ENCODE results near the gene TRPC4AP.

The TRPC4AP gene

GRCh38 chr20:34967421-34967820 lies 125.2 kb downstream of the TRPC4AP start:
- no peak for DNase-seq

DNA sequence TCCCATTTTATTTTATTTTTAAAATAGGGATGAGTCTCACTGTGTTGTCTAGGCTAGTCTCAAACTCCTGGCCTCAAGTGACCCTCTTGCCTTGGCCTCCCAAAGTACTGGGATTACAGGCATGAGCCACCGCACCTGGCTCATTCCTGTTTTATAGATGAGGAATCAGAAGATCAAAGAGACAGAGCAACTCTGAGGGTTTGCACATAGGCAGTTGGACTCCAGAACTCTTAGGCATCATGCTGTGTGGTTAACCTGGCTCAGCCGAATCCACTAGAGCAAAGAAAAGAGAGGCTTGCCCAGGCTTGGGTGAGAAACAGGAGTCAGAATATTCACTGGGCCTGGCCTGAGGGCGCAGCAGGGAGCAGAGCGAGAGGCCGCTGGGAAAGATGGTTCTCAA lies 127.6 kb downstream of the TRPC4AP start:
- no peak for DNase-seq

DNA sequence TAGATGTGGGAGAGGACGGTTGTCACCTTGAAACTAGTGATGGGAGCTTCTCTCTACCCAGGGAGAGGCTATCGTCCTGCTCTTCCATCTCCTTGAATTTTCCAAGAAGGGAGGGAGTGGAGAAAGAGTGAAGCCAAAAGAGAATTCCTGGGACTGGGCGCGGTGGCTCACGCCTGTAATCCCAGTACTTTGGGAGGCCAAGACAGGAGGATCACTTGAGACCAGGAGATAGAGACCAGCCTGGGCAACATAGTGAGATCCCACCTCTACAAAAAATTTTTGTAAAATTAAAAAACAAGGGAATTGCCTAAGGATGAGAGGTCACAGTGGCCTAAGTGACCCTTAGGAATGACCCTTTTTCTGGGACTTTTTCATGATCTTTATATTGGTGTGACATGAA lies 128.1 kb downstream of the TRPC4AP start:
- DNase-seq = no peak

DNA sequence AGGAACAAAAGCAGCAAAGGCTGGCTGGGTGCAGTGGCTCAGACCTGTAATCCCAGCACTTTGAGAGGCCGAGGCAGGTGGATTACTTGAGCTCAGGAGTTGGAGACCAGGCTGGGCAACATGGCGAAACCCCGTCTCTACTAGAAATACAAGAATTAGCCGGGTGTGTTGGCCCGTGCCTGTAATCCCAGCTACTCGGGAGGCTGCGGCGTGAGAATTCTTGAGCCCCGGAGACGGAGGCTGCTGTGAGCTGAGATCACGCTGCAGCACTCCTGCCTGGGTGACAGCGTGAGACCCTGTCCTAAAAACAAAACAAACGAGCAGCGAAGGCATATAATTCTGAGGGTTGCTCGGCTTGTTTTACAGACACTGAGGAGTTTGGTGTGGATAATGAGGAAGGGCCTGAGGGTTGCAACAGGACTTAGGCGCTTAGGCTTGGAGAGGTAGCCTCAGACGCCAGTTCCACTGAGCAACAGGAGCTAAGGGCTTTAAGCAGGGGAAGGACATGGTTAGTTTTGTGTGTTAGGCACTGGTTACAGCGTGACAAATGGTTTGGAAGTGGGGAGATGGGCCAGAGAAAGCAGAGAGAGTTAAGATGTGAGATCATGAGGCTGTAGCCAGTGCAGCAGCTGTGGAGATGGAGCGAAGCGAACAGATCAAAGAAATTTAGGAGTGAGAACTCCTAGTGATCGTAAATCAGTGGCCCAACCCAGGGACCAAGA lies 135.7 kb downstream of the TRPC4AP start:
- DNase-seq = no peak

GRCh38 chr20:34956041-34956458 lies 136.6 kb downstream of the TRPC4AP start:
- DNase-seq = no peak

DNA sequence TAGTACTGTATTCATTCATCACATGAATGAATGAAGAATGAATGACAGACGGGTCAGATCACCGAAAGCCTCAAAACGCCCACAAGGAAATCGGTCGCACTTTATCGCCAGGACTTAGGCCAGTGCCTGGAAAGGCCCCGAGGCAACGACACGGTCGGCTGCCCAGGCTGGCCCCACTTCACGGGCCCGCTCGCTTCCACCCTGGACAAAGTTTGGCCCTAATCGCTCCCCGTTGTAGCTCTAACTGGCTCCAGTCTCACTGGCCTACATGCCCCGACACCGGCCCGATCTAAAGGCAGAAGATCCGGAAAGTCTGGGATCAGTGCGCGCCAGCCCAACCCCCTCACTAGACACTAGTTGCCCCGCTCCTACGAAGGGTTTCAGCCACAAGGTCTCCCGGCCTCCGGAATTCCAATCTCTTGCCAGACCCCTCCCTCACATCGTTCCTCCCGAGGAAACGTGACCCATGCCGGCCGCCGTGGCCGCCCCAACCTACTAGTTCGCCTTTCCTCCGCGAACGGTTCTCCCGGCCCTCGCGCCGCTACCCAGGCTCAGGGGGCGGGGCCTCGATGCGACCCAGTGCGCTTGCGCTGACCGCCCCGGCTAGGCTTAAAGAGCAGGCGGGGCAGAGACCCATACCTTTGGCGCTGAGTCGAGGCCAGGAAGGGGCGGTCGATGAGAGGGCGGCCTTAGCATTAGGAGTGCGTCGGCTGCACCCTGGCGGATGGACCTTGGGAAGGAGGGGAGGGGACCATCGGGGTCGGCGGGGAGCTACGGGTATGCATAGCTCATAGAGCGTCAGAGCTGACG lies 137.2 kb downstream of the TRPC4AP start, which contains the start of the genes GSS and MYH7B:
GSS (minus strand) TSS at position 576 of the 810 bp plus-strand sequence. CDS start 3,954 bp downstream, outside the sequence.
MYH7B (plus strand) TSS at position 638 of the 810 bp plus-strand sequence. CDS start 22,138 bp downstream, outside the sequence.
- peak; percentile 92 to 95 (median 94) for DNase-seq

- DNase-seq = no peak
Measured at GRCh38 chr20:34954904-34955230, 137.7 kb downstream of the TRPC4AP start.

DNA sequence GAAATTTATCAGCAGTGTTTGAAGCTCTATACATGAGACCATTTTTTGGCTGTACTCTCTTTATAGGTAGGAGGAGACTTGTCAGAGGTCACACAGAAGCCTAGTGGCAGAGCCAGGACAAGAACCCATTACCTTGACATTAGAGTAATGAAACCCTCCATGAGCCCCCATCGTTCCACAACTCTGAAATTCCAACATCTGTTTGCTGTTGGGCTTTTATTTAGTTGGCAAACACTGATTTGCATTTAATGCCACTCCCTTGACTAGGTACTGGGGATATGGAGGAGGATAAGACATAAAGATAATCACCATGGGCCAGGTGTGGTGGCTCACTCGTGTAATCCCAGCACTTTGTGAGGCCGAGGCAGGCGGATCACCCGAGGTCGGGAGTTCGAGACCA lies 138.6 kb downstream of the TRPC4AP start:
- DNase-seq = no peak

DNA sequence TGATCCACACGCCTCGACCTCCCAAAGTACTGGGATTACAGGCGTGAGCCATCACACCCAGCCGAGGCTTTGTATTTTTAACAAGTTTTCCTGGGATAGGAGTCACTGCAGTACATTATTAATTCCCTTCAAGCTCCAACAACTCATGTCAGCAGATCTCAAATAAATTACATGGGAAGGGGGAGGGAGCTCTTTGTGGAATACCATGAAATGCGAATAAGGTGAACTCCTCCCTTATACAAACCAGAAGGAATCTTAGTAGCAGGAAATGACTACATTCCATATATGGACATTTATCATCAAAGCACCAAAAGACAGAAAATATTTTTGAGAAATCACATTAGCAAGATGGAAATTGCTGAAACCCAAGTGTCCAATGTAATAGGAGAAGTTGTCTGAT lies 139.9 kb downstream of the TRPC4AP start:
- DNase-seq = no peak
